Measurements from ENCODE around the gene PARD6G.

The PARD6G gene

DNA sequence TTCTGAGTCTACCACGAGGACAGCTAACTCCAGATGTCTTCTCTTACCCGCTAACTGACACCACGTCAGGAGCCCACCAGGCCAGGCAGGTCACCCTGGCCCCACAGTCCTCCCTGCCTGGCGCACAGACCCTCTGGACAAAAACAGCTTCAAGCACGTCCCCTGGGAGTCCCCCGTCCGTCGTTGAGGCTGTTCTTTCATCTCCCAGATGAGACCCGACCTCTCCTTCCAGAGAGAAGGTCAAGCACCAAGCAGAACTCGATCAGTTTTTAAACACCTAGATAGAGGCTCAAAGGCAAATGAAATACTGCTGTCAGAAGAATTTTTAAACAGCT is 57.8 kb downstream of the PARD6G start:
- DNase-seq, result no peak

DNA sequence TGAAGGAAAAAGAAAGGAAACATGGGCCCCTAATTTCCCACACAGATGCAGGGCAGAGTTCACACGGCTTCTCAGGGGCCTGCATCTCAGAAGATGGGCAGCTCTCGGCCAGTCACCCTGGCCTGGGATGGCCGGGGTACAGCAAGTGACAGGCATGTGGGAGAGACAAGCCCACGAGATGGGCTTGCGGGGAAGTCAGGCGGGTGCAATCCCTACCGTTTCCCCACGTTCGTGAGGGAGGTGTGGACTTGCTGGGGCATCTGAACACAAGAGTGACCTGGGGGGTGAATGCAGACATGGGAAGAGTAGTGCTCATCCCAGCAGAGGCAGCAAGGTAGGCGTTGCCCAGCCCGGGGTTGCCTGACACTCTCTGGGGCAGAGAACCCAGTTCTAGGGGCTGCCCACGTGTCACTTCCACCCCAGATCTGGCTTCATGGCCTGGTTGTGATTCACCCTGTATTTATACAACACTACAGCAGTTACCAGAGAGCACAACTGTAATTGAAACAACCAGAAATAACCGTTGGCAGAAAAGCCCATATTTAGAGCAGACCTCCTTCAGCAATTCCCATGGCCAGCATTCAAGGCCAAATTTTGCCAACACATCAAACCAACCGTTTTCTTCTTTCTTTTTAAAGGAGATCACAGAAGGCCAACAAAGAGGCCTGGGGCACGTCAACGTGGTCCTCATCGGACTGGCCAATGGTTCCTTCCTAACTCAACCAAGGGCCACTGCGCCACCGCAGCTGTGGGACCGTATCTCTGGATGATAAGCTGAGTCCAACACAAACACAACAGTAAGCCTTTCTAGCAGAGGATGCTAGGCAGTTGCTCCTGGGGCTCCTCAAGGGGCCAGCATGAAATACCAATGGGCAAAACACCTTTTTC is 58.4 kb downstream of the PARD6G start:
- no peak for DNase-seq

DNA sequence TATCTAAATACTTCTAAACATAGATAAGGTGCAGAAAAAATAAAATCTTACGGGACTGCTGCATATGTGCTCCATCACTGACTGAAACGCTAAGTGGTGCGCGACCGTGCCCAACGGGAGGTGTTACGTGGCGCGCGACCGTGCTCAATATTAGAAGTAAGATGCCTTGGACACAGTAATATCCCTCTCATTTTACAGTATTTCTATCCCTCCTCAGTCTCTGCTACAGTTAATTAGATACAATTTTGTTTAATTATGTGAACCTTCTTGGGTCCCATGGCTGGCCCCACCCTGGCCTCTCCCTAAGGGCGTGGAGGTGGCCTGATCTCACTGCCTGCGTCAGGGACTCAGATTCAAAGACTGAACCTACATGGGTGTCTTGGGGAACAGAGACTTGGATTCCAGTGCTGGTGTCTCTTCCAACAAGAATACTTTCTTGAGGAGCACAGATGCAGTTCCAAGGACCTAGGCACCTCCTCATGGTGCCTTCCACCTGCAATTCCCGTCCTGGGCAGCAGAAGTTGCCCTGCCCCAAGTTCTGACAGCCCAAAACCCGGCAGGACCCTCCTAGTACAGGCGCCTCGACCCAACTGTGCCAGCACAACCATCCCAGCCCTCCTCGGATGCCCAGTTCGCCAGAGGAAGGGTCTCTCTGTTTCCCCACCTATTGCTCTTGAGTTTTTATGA is 59.2 kb downstream of the PARD6G start:
- no peak for DNase-seq

DNA sequence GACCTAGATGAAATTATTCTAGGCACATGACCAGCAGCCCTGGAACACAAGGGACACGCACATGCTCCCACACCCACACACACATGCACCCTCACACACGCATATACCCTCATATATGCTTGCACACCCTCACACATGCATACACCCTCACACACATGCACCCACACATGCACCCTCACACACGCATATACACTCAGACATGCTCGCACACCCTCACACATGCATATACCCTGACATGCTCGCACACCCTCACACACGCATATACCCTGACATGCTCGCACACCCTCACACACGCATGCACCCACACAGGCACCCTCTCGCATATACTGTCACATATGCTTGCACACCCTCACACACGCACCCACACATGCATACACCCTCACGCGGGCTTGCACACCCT is 61.8 kb downstream of the PARD6G start:
- no peak for DNase-seq

DNA sequence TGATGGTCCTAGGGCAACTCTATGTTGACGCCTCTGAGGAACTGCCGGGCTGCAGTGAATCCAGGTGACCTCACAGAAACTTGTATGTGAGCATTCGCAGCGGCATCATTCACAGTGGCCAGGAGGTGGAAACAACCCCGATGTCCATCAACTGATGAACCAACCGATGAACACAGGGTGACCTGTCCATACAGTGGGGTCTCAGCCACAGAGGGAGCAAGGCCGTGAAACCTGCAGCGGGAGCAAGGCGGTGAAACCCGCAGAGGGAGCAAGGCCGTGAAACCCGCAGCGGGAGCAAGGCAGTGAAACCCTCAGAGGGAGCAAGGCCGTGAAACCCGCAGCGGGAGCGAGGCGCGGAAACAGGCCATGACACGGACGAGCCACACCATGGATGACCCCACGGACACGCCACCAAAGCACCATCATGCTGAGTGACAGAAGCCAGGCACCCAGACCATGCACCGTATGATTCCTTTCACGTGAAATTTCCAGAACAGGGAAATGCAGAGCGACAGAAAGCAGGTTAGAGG is 63.0 kb downstream of the PARD6G start:
- DNase-seq, result no peak

DNA sequence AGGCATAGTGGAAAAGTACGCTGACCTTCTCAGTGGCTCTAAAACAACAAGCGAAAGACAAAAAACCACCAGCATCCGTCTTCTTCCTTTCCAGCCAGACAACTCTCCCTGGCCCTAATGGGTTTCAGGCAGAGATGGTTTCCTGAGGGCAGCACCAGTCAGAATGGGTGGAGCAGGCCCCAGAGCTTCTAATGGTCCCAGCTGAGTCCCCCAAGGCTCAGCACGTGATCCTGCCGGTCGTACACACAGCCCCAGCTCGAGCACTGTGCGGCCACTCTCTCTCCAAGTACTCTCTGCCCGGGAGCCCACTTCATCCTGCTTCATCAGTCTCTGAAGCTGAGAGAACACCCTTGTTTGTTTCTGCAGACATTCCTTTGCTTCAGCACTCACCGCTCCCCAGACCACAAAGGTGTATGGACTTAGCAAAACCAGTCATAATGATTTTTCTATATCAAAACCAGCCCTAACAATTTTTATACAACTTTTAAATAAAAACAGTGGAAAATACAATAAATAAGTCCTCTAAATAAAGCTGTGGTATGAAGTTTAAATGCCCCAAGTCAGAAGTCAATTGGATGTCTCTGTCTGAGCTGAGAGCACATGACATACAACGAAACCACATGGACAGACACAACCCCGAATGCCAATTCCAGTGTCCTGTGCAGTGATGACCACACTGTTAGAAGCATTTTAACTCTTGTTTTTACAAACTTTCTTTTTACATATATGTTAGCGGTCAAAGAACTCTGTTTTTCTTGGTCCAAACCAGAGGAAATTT is 63.9 kb downstream of the PARD6G start:
- no peak for DNase-seq

DNA sequence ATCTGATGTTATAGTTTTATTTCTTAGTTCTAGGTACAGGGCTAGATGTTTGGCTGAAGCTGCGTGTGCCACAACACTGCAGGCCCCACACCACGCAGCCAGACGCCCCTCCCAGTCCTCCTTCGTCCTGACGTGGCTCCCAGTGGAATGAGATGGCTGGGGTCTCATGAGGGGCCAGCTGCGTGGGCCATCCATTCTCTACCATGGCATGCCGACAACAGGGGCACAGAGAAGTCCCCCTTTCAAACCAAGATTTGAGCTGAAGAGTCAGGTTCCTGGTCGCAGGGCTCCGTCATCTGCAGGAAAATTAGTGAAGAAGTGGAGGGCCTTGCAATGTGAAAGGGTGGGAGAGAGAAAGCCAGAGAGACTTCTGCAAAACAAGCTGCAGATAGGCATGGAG is 64.5 kb downstream of the PARD6G start:
- no peak for DNase-seq

DNA sequence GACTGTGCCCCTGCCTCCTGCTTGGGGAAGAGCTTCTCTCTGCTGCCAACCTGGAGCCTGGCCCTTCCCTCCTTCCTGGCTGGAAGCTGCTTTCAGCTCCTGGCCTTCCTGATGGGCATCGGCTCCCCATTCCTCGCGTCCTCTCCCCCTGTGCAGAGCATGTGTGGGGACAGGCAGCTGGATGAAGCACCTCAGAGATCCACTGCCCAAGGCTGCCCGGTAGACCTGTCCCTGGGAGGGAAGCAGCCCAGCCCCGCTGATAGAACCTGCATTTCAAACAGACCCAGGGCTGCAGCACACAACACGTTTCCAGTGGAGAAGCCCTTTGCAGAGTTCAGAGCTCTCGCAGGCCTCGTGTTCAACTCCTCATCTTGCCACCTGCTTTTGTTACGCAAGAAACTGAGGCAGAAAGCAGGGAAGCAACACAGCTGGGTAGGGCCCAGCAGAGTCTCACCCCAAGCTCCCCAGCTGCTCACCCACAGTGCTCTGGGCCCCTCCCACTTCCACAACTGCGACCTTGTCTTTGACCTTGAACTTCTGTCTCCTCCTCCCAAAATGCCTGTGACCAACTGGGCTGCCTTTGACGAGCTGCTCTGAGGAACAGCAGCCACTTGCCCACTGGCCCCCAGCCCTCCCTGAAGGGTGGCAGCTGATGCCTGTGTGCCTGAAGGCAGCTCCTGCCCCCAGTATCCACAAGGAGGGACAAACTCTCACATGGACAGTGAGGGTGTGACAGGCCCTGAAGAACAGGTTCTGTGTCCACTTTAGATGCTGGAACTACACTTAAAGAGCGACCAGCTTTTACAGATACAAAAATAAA is 65.5 kb downstream of the PARD6G start:
- no peak for DNase-seq

DNA sequence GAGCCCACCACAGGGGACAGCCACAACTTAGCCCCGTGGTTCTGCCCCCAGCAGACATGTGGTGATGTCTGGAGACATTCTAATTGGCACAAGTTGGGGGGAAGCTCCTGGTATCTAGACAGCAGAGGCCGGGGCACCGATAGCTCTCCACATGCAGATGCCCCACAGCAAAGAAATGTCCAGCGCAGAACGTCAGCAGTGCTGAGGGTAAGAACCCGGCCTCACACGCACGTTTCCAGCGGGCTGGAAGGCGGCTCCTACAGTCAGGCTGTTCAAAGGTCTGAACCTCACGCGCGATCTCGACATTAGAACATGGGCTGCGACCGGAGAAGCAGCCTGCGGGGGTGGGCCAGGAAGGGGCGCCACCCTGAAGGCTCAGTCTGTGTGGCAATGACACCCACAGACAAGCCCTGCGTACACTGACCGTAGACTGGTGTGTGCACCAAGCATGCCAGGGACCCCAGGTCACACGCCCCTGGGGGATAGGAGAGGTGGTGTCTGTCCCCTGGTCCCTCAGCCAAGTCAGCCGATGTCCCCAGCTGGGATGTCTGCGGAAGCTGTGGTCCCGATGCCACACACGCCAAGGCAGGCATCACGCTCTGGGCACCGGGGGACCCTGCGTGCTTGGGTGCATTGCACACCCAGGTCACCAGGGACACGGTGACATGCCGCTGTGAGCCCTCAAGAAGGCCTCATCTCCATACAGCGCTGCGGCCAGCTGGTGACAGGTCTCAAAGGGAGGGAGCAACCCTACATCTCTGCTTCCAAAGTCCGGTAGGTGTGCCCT is 66.3 kb downstream of the PARD6G start:
- DNase-seq, result no peak

DNA sequence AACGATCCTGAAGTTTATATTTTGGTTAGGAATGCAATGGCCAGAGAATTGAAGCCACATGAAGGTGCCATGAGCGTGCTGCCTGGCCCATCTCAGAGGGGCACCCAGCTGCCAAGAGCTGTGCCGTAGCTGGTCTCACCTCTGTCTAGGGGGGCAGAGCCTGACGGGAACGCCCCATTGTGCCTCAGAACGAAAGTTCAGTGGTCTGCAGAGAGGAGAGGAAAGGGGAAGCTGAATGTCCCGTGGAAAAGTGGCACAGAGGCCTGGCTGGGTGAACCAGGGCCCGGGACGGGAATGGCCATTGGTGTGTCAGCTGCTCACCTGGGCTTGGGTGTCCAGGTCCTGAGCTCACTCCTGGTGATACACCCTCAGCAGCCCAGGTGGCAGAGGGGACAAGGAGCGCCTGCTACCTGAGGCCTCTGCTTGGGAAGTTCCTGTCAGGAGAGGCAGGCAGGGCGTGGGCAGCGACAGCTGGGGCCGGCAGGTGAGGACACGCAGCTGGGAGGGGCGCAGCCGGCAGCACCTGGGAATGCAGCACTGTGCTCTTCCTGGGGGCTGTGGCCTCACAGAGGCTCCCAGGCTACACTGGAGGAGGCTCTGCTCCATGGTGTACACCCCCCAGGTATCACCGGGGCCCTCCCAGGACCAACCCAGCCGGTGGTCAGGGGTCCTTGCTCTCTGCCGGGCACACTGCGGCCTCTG is 67.3 kb downstream of the PARD6G start:
- no peak for DNase-seq

DNA sequence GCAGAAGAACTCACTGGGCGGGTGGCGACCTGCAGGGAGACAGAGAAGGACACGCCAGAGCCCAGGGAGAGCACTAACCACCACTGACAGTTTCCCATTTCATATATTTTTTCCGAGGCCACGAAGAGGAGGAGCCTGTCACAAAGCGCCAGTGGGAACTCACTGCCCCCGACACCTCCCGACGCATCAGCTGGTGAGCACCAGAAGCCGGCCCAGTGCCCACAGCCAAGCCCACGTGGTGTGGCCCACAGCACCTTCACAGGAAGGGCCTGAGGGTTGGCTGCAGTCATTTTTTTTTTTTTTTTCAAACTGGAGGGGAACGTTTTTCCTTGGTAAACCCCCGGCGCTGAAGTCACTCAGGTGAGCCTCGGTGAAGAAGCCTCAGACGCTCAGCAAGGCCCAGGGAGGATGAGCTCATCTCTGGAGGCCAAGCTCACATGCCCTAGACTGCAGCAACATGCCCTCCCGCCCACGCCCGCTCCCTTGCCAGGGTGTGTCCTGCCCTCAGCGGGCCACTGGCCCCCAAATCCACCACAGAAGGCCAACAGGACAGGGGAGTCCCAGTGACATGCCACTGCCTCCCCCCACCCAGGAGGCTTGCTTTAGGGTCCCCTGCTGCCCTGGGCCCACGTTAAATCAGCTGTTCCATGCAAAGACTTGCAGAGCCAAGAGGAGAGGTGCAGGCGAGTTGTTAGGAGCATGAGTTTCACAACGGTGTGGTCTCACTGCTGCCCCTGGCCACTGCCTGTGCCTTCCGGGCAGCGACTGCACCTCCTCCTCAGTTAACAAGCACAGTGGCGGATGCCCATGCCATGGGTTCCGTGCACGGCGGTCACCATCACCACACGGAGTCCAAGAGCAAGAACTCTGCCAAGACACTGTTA is 68.1 kb downstream of the PARD6G start:
- no peak for DNase-seq

DNA sequence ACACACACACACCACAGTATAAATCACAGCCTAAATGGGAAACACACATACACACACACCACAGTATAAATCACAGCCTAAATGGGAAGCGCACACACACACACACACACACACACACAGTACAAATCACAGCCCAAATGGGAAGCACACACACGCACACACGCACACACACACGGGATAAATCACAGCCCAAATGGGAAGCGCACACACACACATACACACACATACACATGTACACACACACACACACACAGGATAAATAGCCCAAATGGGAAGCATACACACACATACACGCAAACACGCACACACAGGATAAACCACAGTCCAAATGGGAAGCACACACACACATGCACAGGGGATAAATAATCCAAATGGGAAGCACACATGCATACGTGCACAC is 70.2 kb downstream of the PARD6G start:
- no peak for DNase-seq

DNA sequence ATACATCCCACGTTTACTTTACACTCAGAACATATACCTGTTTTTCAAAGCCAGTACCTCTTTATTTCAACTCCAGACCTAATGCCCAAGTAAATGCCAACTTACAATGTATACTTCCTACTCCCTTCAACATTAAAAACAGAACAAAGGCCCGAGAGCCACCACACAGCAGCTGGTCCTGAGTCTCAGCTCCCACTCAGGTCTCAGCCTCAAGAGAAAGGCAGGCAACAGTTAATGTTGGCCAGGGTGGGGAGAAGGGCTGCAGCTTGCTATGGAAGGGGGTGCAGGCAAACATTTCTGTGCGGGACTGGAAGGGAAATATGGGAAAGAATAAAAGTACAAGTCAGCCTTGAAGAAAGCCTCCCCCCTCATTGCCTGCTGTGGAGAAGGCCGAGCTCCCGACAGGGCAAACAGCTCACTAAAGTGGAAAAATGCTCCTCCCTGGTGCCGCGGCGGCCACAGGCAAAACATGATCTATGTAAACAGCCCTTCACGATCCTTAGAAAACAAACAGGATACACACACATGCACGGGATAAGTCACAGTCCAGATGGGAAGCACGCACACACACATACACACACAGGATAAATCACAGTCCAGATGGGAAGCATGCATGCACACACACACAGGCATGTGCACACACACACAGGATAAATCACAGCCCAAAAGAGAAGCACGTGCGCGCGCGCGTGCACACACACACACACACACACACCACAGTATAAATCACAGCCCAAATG is 70.8 kb downstream of the PARD6G start:
- DNase-seq, result no peak

DNA sequence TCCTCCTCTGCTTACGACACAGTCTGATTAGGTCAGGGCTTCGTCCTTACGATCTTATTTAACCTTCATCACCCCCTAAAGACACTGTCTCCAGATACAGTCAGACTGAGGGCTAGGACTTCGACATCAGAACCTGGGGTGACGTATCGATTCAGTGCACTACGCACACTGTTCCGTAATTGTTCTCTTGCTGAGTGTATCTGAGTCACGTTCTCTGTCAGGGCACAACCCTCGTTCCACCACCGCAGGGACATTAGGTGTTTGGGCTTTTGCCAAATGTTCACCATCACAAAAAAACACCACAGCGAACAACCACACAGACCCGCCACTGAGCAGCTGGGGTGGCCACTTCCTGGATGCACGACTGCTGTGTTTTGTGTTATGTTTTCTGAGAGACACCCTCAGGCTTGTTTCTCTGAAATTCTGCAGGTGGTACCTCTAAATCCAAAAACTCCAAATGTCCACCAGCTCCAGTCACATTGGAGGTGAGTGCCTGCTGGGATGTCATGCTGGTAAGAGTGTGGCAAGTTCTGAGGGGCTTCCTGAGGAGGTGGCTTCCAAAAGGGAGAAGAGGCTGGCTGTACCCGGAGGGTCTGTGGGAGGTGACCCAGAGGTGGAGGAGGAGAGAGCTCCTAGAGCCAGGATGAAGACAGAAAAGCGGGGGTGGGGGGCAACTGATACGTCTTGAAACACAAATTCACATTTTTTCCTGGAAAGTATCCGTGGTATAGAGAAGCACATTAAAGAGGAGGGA is 71.7 kb downstream of the PARD6G start:
- DNase-seq, result no peak

DNA sequence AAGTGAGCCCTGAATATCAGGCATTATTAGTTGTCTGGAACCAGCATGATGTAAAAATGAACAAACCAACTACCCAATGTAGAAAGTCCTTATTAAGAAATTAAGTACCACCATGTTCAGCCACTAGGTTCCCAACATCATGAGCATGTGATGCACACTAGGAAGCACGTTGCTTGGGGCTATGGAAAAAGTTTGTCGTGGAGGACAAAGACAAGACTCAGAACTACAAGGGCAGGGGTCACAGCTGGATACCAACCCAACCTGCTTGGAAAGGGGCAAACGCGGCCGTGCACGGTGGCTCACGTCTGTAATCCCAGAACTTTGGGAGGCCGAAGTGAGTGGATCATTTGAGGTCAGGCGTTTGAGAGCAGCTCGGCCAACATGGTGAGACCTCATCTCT is 74.3 kb downstream of the PARD6G start:
- no peak for DNase-seq

DNA sequence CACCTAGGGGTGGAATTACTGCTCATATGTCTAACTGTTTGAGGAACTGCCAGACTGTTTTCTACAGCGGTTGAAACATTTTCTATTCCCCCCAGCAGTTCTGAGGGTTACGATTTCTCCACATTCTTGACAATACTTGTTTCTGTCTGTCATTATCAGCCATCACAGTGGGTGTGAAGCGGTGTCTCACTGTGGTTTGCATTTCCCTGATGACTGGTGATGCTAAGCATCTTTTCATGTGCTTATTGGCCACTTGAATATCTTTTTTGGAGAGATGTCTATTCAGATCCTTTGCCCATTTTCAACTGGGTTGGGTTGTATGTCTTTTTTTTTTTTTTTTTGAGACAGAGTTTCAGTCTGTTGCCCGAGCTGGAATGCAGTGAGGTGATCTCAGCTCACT is 75.3 kb downstream of the PARD6G start:
- no peak for DNase-seq

DNA sequence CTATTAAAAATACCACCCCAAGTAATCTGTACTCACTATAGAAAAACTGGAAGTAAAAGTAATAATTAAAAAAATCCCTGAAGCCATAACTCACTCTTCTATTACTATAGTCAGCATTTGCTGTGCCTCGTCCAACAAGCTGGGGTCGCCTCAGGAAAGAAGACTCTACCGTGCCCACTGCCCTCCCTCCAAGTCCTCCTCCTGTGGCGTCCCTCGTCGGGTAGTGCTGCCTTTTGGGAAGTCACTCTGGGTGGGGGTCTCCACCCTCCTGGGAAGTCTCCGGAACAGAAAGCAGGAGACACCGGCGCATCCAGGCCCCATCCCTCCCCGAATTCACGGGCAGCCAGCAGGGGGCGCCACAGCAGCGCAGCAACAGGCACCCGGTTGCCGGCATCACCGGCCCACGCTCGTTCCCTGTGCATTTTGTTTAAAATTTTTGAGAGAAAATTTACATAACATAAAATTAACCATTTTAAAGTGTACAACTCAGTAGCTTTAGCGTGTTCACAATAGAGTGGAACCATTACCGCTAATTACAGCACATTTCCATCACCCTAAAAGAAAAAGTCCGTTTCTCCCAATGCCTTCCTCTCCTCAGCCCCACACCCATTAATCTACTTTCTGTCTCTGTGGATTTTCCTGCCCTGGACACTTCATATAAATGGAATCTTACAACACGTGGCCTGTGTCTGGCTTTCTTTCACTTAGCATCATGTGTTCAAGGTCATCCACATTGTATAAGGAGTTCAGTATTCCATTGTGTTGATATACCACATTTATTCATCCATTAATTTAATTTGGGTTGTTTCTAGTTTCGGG is 76.1 kb downstream of the PARD6G start:
- DNase-seq, result no peak

Data from bone marrow (tissue), 2 donors.